Loucy (cell line): ENCODE data around the gene SLC39A11.
"Not testable (repeated sequence)": the region's sequence is repeated elsewhere in the genome, so short reads cannot be mapped to it uniquely, and the experiment has no call there.

Source experiments
- H2AFZ ChIP-seq: fragments of 200-600 bp; sonication (generic); 2 replicates; pipeline ENCODE4 v1.6.0; 2016; ENCODE audit warnings: antibody characterized with exemption, mild to moderate bottlenecking, low read length, moderate library complexity
- H3F3A ChIP-seq: fragments of 200-600 bp; 2 replicates; pipeline ENCODE4 v1.6.0; 2016; ENCODE audit warnings: antibody characterized with exemption, low read depth, mild to moderate bottlenecking
- H3K27me3 ChIP-seq: fragments of 200-600 bp; sonication (generic); 2 replicates; pipeline ENCODE4 v1.6.1; 2014; ENCODE audit warnings: low read length, mild to moderate bottlenecking; ENCODE audit not compliant: insufficient read depth, poor library complexity, severe bottlenecking
- H3K36me3 ChIP-seq: fragments of 200-600 bp; sonication (generic); 2 replicates; pipeline ENCODE4 v1.6.1; 2016; ENCODE audit warnings: low read length; ENCODE audit not compliant: insufficient read depth
- H3K4me1 ChIP-seq: fragments of 200-600 bp; sonication (generic); 2 replicates; pipeline ENCODE4 v1.5.1; 2014; ENCODE audit warnings: low read length, mild to moderate bottlenecking; ENCODE audit not compliant: insufficient read depth, poor library complexity, severe bottlenecking
- H3K4me2 ChIP-seq: fragments of 200-600 bp; sonication (generic); 2 replicates; pipeline ENCODE4 v1.6.0; 2014; ENCODE audit warnings: antibody characterized with exemption, low read length, low read depth, mild to moderate bottlenecking; ENCODE audit not compliant: poor library complexity, severe bottlenecking
- H3K4me3 ChIP-seq: fragments of 200-600 bp; sonication (generic); 2 replicates; pipeline ENCODE4 v1.5.1; 2014; ENCODE audit warnings: low read length, mild to moderate bottlenecking, mixed read lengths; ENCODE audit not compliant: poor library complexity, severe bottlenecking
- H3K79me2 ChIP-seq: fragments of 200-600 bp; sonication (generic); 2 replicates; pipeline ENCODE4 v1.6.1; 2014; ENCODE audit warnings: low read length; ENCODE audit not compliant: insufficient read depth
- H3K9ac ChIP-seq: fragments of 200-600 bp; sonication (generic); 2 replicates; pipeline ENCODE4 v1.6.0; 2014; ENCODE audit warnings: mild to moderate bottlenecking, low read depth, low read length, moderate library complexity; ENCODE audit not compliant: poor library complexity, severe bottlenecking
- H3K9me2 ChIP-seq: fragments of 200-600 bp; sonication (generic); replicated peaks from 2 replicates; pipeline ENCODE4 v1.6.1; 2016; ENCODE audit warnings: low read depth, low read length, mixed read lengths
- H3K9me3 ChIP-seq: fragments of 200-600 bp; sonication (generic); 2 replicates; pipeline ENCODE4 v1.6.1; 2014; ENCODE audit warnings: mild to moderate bottlenecking, antibody characterized with exemption, low read length, low read depth; ENCODE audit not compliant: insufficient read depth
- H4K20me1 ChIP-seq: fragments of 200-600 bp; sonication (generic); 2 replicates; pipeline ENCODE4 v1.6.0; 2014; ENCODE audit warnings: antibody characterized with exemption, low read length, mild to moderate bottlenecking; ENCODE audit not compliant: insufficient read depth, poor library complexity, severe bottlenecking
- EZH2phosphoT487 ChIP-seq: fragments of 200-600 bp; IDR thresholded peaks from 2 replicates; pipeline ENCODE4 v1.6.1; 2018; ENCODE audit warnings: antibody characterized with exemption, mild to moderate bottlenecking, moderate library complexity, borderline replicate concordance
- TF ChIP-seq, protein P1 (sequence below): fragments of 200-600 bp; sonication (generic); conservative IDR thresholded peaks from 2 replicates; pipeline ENCODE4 v1.5.1; 2014; ENCODE audit warnings: mild to moderate bottlenecking, antibody characterized with exemption, low read length

The SLC39A11 gene

GRCh38 chr17:72786209-72786608 lies 306.3 kb downstream of the SLC39A11 start:
- Histone ChIP-seq H3F3A (no peaks in the 10 kb centered on the region), H3K36me3 (no peaks in the 10 kb centered on the region), H3K79me2 (no peaks in the 10 kb centered on the region), H3K9me3 (no peaks in the 10 kb centered on the region), H2AFZ (no peak overlapping the region), H4K20me1 (no peaks in the 10 kb centered on the region), H3K27me3 (no peaks in the 10 kb centered on the region), H3K9me2 (no peaks in the 10 kb centered on the region), H3K4me2 (no peak overlapping the region), H3K9ac (no peak overlapping the region), H3K4me1 (no peaks in the 10 kb centered on the region), H3K4me3 (no peak overlapping the region)
- TF ChIP-seq, protein P1, sequence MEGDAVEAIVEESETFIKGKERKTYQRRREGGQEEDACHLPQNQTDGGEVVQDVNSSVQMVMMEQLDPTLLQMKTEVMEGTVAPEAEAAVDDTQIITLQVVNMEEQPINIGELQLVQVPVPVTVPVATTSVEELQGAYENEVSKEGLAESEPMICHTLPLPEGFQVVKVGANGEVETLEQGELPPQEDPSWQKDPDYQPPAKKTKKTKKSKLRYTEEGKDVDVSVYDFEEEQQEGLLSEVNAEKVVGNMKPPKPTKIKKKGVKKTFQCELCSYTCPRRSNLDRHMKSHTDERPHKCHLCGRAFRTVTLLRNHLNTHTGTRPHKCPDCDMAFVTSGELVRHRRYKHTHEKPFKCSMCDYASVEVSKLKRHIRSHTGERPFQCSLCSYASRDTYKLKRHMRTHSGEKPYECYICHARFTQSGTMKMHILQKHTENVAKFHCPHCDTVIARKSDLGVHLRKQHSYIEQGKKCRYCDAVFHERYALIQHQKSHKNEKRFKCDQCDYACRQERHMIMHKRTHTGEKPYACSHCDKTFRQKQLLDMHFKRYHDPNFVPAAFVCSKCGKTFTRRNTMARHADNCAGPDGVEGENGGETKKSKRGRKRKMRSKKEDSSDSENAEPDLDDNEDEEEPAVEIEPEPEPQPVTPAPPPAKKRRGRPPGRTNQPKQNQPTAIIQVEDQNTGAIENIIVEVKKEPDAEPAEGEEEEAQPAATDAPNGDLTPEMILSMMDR, result no peak
- no peak for TF ChIP-seq EZH2phosphoT487

DNA sequence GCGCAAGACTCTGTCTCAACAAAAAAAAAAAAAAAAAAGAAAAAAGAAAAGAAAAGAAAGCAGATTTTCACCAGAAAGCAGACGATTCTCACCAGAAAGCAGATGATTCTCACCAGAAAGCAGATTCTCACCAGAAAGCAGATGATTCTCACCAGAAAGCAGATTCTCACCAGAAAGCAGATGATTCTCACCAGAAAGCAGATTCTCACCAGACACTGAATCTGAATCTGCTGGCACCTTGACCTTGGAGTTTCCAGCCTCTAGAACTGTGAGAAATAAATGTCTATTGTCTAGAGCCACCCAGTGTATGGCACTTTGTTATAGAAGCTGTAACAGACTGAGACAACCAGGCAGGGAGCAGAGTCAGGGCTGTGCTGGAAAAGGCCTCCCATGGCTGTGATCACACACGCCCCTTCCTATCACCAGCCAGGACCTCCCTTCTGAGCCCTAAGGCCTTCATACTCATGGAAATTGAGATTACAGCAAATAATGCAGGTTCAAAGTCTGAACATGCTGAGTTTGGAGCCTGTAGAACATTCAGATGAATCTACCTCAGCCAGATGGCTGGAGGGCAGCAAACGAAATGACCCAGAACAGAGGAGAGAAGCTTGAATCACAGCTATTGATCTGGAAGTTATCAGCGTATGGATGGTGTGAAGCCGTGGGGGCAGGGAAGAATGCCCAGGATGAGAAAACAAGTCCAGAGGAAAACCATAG lies 309.3 kb downstream of the SLC39A11 start:
- Histone ChIP-seq H3K27me3 (no peaks in the 10 kb centered on the region), H3K4me2 (no peak overlapping the region), H3F3A (no peaks in the 10 kb centered on the region), H3K9me3 (no peaks in the 10 kb centered on the region), H3K79me2 (no peaks in the 10 kb centered on the region), H3K4me1 (no peaks in the 10 kb centered on the region), H2AFZ (no peak overlapping the region), H3K9me2 (no peaks in the 10 kb centered on the region), H4K20me1 (no peaks in the 10 kb centered on the region), H3K9ac (no peak overlapping the region), H3K36me3 (no peaks in the 10 kb centered on the region), H3K4me3 (no peak overlapping the region)
- TF ChIP-seq, protein P1, result no peak
- no peak for TF ChIP-seq EZH2phosphoT487

DNA sequence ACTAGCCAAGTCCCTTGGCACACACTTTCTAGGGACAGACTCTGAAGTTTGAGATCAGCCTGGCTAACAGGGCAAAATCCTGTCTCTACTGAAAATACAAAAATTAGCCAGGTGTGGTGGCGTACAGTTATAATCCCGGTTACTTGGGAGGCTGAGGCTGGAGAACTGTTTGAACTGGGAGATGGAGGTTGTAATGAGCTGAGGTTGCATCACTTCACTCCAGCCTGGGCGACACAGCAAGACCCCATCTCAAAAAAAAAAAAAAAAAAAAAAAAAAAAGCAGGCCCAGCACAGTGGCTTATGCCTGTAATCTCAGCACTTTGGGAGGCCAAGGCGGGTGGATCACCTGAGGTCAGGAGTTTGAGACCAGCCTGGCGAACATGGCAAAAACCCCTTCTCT lies 310.1 kb downstream of the SLC39A11 start:
- not testable (repeated sequence) for H3K9me3 ChIP-seq

More for the DNA sequence above, 310.1 kb downstream of the SLC39A11 start:
- H3K36me3 ChIP-seq, H4K20me1 ChIP-seq, H2AFZ ChIP-seq, H3K4me3 ChIP-seq, H3F3A ChIP-seq, H3K9me2 ChIP-seq, H3K4me1 ChIP-seq, H3K9ac ChIP-seq, H3K27me3 ChIP-seq, H3K4me2 ChIP-seq, H3K79me2 ChIP-seq: not testable (repeated sequence)
